ENCODE data around the gene CTXND1. TPM values are rescaled to one million over a fixed set of nuclear protein-coding genes. Genes with fewer than 3 reads are reported as not detected.

CTXND1 gene
- total and polyA plus RNA-seq, 2 of the 8 experiments (the other 6 are each of a cell fraction or from before 2014, with no cell fraction given): 0.03 TPM; not detected in 1

GRCh38 chr15:80175436-80175835, 76.6 kb downstream of the CTXND1 start:
- Histone ChIP-seq H3K4me3 (ENCODE audit: extremely low read depth in 1 of 4, insufficient read depth in 2 of 4, low read depth in 3 of 4, low read length in 4 of 4) (no peak overlapping the region), H3K79me2 (ENCODE audit: control insufficient read depth in 1 of 2, insufficient read depth in 2 of 2, low read length in 2 of 2) (no peaks in the 10 kb centered on the region), H4K20me1 (replicated peaks in 1 of 2; ENCODE audit: control insufficient read depth in 1 of 2, insufficient read depth in 2 of 2, low read length in 2 of 2) (no peaks in the 10 kb centered on the region), H2BK20ac (ENCODE audit: low read length) (no peak overlapping the region), H3K27me3 (replicated peaks in 1 of 4; ENCODE audit: control insufficient read depth in 3 of 4, extremely low read depth in 1 of 4, insufficient read depth in 3 of 4, low read length in 3 of 4) (no peaks in the 10 kb centered on the region), H3K27ac (ENCODE audit: low read depth, low read length) (no peak overlapping the region), H3K4ac (replicated peaks; ENCODE audit: insufficient read length, low read depth, low read length) (no peak overlapping the region), H3K23me2 (ENCODE audit: low read depth, low read length) (no peaks in the 10 kb centered on the region), H2BK120ac (replicated peaks; ENCODE audit: low read depth, low read length) (no peak overlapping the region), H3K9me3 (ENCODE audit: insufficient read depth in 2 of 2, low read depth in 1 of 2, low read length in 1 of 2) (no peaks in the 10 kb centered on the region), H4K91ac (replicated peaks; ENCODE audit: insufficient read length, low read length) (no peak overlapping the region), H4K8ac (ENCODE audit: extremely low read depth, insufficient read depth, low read length) (no peak overlapping the region), H3K56ac (replicated peaks; ENCODE audit: insufficient read length, low read depth, low read length) (no peak overlapping the region), H3K14ac (ENCODE audit: insufficient read length) (no peak overlapping the region), H3K23ac (ENCODE audit: insufficient read length) (no peak overlapping the region), H2BK12ac (ENCODE audit: low read depth, low read length) (no peak overlapping the region), H3K4me2 (ENCODE audit: insufficient read depth in 1 of 2, low read depth in 2 of 2, low read length in 2 of 2) (no peak overlapping the region), H4K5ac (ENCODE audit: insufficient read length, low read depth, low read length) (no peak overlapping the region), H2AK5ac (ENCODE audit: low read depth, low read length) (no peak overlapping the region), H3K9ac (replicated peaks in 1 of 4; ENCODE audit: extremely low read depth in 1 of 4, low read depth in 3 of 4, low read length in 3 of 4) (no peak overlapping the region), H3K79me1 (ENCODE audit: low read depth, low read length) (no peaks in the 10 kb centered on the region), H2BK15ac (ENCODE audit: low read length) (no peak overlapping the region), H2AFZ (ENCODE audit: low read length) (no peak overlapping the region), H3K36me3 (ENCODE audit: control insufficient read depth in 2 of 4, insufficient read depth in 4 of 4, low read length in 3 of 4) (0 out of 8 replicates have a peak, but pooled peaks cover 0 to 5% (median 0%) of the 10 kb centered on the region in 4 experiments), H3K4me1 (replicated peaks in 1 of 4; ENCODE audit: control insufficient read depth in 3 of 4, insufficient read depth in 4 of 4, low read length in 3 of 4) (no peaks in the 10 kb centered on the region), H3K18ac (ENCODE audit: extremely low read depth, low read length) (no peak overlapping the region), H2BK5ac (ENCODE audit: low read depth, low read length) (no peak overlapping the region)
- no peak for TF ChIP-seq CHD1 (IDR thresholded peaks at IDR 0.05; ENCODE audit: low read depth, low read length)
- no peak for TF ChIP-seq CBX8 (IDR thresholded peaks at IDR 0.05; ENCODE audit: borderline replicate concordance, low read depth, low read length)
- TF ChIP-seq, protein P1, sequence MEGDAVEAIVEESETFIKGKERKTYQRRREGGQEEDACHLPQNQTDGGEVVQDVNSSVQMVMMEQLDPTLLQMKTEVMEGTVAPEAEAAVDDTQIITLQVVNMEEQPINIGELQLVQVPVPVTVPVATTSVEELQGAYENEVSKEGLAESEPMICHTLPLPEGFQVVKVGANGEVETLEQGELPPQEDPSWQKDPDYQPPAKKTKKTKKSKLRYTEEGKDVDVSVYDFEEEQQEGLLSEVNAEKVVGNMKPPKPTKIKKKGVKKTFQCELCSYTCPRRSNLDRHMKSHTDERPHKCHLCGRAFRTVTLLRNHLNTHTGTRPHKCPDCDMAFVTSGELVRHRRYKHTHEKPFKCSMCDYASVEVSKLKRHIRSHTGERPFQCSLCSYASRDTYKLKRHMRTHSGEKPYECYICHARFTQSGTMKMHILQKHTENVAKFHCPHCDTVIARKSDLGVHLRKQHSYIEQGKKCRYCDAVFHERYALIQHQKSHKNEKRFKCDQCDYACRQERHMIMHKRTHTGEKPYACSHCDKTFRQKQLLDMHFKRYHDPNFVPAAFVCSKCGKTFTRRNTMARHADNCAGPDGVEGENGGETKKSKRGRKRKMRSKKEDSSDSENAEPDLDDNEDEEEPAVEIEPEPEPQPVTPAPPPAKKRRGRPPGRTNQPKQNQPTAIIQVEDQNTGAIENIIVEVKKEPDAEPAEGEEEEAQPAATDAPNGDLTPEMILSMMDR (IDR thresholded peaks at IDR 0.05; ENCODE audit: control extremely low read depth in 1 of 3, insufficient read depth in 1 of 3, low read depth in 1 of 3, low read length in 3 of 3): no peak
- no peak for TF ChIP-seq RFX5 (IDR thresholded peaks at IDR 0.05; ENCODE audit: borderline replicate concordance, low read depth, low read length)
- CTCF ChIA-PET (ENCODE audit: partially characterized antibody): interaction anchor here (1.8 to 1.9 kb wide), 2 partner anchors 8 to 15 kb away, joined by 4 to 7 read pairs; no protein-coding TSS in a partner anchor
- 90% methylated on average over 9 of the region's 9 CpGs; no CpG with 5 or more reads in 1 of the 2 experiments for WGBS, 2 experiments (ENCODE audit: extremely low coverage in 1 of 2, insufficient coverage in 1 of 2, insufficient read length in 1 of 2, insufficient replicate concordance in 2 of 2, low coverage in 1 of 2, low lambda C conversion rate in 2 of 2, missing lambda C conversion rate in 1 of 2)
- FAIRE-seq: no peak
- POLR2A ChIA-PET (ENCODE audit: partially characterized antibody): no interaction called here
- no peak for DNase-seq (ENCODE audit: low read depth in 1 of 2, low spot score in 2 of 2)

Data from H1 (cell line).